VCaP (cell line): Measurements from ENCODE around the gene PAX8.
"Not testable (repeated sequence)": the region's sequence is repeated elsewhere in the genome, so short reads cannot be mapped to it uniquely, and the experiment has no call there.

ENCODE experiments used
- H3K27ac ChIP-seq: fragments of 450-650 bp; 2 replicates; pipeline ENCODE4 v1.5.1; 2017
- TF ChIP-seq, protein P1 (sequence below): fragments of 450-650 bp; conservative IDR thresholded peaks from 2 replicates; pipeline ENCODE4 v1.5.1; 2017; ENCODE audit warnings: mild to moderate bottlenecking, moderate library complexity

Gene PAX8

DNA sequence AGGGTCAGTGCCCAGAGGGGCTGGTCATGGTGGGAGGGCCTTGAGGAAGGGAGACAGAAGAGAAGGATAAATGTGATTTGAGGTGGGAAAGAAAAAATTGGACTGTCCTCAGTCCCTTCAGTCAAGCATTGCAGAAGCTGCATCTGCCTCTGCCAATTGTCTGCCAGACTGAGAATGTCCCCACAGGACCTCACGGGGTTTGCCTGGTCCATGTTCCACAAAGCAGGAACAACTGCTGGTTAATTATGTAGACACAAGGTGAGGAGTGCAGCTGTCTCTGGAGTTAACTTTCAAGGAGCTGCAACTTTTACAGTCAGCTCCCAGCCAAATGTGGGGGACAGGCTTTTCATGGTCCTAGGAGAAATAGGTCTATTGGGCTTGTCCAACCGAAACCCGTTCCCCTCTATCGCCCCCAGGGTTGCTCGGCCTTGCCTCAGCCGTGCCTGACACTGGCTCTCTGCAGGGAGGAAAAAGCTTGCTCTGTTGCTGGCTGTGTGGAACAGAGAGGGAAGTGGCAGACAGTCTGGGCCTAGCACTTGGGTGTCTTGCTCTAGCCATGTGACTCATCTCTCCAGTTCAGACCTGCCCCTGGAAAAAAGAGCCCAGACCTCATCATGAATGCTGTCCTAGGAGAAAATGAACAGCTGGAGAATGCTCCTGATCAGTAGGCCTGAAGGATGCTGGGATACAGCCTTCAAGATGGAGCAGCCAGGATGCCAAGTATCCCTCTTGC is 31.1 kb upstream of the PAX8 start:
- TF ChIP-seq, protein P1, sequence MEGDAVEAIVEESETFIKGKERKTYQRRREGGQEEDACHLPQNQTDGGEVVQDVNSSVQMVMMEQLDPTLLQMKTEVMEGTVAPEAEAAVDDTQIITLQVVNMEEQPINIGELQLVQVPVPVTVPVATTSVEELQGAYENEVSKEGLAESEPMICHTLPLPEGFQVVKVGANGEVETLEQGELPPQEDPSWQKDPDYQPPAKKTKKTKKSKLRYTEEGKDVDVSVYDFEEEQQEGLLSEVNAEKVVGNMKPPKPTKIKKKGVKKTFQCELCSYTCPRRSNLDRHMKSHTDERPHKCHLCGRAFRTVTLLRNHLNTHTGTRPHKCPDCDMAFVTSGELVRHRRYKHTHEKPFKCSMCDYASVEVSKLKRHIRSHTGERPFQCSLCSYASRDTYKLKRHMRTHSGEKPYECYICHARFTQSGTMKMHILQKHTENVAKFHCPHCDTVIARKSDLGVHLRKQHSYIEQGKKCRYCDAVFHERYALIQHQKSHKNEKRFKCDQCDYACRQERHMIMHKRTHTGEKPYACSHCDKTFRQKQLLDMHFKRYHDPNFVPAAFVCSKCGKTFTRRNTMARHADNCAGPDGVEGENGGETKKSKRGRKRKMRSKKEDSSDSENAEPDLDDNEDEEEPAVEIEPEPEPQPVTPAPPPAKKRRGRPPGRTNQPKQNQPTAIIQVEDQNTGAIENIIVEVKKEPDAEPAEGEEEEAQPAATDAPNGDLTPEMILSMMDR, result no peak
- no peak overlapping the region for H3K27ac ChIP-seq

DNA sequence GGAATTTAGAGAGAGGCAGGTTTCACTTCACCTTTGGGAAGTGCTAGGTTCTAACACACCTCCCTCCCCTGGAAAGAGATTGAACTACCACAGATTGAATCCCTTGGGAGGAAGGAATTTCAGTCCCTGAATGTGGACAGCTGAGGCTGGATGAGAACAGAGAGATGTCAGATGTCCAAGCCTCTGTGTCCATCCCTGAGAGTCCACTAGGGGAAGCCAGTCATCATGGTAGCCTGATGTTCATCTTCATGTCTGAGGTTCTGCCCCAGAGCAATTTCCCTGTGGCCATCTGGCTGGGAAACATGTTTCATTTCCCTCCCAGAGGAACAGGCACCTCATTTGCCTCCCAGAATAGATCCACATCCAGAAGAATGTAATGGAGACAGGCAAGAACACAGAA is 30.1 kb upstream of the PAX8 start:
- H3K27ac ChIP-seq, result not testable (repeated sequence)

DNA sequence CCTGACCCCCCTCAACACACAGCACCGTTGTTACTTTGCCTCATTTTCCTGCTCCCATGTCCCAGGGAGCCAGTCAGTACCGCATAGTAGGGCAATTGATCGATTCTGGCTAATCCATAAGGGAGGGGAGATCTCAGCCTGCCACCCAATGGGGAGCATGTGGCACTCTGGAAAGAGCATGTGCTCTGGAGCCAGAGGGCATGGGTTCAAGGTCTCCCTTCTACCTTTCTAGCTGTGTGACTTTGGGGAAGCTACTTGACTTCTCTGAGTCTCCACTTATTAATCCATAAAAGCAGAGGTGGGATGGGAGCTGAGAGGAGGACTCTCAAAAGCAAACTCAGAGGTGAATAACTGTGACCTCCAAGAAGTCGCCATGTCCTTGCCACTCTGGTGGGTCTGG is 27.5 kb upstream of the PAX8 start:
- not testable (repeated sequence) for H3K27ac ChIP-seq

DNA sequence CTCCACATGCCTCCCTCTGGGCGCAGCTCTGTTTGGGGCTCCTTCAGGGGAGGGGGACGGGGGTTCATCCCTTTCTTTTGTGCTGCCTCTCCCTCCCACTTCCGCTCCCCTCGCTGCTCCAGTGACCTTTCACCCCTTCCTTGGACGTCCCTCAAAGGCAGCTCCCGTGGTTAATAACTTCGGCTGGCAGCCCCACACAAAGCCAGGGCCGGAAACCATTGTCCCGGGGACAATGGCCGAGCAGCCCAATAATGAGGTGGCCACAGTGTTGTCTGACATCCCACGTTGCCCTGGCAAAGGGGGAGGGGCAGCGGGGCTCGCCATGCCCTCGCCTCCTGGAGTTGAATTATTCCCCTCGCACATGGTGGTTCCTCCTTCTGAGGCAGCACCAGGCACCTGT is 27.0 kb upstream of the PAX8 start:
- H3K27ac ChIP-seq, result not testable (repeated sequence)

DNA sequence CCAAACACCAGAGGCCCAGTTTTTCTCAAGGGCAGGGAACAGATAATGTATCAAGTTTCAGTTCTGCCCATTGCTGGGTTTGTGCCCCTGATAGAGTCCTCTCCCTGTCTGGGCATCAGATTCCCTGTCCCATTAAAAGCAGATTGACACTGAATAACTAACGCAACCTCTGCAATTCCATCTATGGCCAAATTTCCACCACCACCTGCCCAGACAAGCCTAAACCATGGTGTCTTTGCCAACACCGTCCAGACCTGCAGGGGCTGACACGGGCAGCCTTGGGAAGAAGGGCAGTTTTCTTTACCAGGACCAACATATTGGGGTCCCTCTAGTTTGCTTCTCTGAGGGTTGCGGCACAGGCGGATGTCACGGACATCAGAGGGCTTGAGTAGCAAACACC is 26.4 kb upstream of the PAX8 start:
- TF ChIP-seq, protein P1, result no peak
- H3K27ac ChIP-seq, result no peak overlapping the region

DNA sequence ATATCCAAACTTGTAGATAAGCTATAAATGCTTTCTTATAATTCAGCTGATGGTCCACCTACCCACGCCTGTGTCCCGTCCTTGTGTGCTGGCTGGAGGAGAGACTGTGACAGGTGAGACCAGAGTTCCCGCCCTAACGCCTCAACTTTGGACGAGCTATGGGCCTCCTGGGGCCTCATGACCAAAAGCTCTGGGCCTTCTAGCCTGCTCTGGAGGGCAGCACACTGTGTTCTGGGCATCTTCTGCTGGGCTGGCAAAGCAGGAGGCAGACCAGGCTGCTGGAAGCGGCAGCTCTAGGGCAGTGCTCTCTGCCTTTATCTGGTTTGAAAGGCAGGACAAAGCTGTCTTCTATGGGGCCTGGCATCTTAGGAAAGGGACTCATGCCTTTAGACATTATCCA is 26.0 kb upstream of the PAX8 start:
- TF ChIP-seq, protein P1, result no peak
- H3K27ac ChIP-seq, result no peak overlapping the region

DNA sequence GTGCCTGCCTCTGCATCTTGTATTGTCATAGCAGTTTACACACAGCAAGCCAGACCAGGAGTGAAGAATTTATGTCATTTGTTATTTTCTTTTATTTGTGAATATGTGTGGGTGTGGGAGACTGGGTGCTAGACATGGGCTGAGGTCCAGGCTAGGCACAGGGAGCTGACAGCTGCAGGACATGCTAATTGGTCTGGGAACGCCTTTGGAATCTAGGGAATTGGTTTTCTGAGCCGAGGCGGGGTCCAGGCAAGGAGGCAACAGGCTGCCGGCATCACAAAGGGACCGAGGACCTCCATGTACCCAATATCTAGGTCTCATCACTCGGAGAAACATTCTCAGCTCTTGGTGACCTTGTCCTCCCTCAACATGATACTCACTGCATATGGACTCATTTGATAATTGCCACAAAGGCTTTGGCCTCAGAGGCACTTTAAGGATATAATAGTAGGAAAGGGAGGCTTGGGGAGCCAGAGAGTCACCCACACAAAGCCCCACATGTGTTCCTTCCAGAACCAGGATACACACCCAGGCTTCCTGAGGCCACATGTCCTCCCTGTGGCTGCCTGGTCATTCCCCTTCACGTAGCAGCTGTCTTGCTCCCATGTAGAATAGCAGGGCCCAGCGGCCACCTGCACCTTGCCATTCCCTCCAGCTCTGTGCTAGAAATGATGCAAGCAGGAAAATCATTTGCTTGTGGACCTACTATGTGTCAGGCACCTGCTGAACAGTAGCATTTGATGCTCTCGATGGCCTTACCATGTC is 23.7 kb upstream of the PAX8 start:
- H3K27ac ChIP-seq, result not testable (repeated sequence)

DNA sequence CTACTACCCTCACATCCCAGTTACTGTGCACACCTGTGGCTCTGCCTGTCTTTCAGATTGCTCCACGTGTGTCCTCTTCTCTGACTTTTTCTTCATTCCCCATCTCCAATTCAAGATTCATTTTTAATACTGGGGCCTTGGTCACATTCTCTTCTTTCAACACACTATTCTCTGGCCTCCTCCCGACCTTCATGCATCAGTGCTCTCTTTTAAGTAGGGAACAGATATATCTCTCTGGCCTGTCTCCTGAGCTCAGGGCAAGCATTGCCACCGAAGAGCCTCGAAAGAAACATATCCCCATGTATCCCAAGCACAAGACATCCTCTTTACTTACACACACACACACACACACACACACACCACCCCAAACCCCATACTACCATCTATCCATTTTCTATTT is 21.6 kb upstream of the PAX8 start:
- TF ChIP-seq, protein P1, result no peak
- H3K27ac ChIP-seq, result no peak overlapping the region

DNA sequence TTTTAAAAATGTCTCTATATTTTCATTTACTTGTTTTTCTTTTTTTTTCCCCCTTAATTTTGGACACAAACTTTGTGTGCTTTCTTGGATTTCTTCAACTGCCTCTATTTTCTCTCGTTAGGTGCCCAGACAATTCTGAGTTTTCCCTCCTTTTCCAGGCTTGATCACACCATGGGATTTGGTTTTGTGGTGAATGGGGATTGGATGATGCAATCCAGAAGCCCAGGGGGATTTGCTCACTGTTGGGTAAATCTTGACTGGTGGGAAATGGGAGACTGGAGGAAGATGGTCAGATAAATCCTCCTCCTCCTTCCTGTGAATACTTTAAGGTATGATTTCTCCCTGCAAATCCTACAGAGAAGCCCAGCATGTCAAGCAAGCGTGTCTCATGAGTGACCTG is 19.5 kb upstream of the PAX8 start:
- H3K27ac ChIP-seq, result no peak overlapping the region
- TF ChIP-seq, protein P1, result no peak

DNA sequence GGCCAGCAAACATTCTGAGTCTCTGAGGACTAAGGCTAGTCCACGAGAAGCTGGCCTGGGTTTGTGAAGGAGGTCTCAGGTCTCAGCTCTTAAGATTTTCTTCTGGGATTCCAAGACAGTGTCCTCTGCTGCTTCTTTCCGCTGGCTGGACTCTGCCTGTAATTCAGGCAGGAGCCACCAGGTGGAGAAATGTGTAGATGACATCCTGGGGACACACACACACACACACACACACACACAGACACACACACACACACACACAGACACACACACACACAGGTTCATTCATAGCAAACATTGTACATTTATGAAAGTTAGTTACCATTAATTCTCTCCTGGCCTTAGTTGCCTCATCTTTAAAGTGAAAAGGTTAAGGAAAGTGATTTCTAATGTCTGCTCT is 18.9 kb upstream of the PAX8 start:
- TF ChIP-seq, protein P1, result peak; percentile 18; the same call in 1 of the 2 replicates
- not testable (repeated sequence) for H3K27ac ChIP-seq
